ENCODE data around the gene ABHD8. TPM values are rescaled to one million over a fixed set of nuclear protein-coding genes. Genes with fewer than 3 reads are reported as not detected.
A peak's percentile ranks its signal among the peaks of the same experiment; 100 is the strongest.

ABHD8 gene
- total and polyA plus RNA-seq, 2 of the 13 experiments (the other 11 are each of a cell fraction or from before 2014, with no cell fraction given): 6.3 to 7.2 TPM

GRCh38 chr19:17305517-17306284 is 2.5 kb upstream of the ABHD8 start, which contains the start of gene MRPL34 (continued):
- no peak for TF ChIP-seq ZNF710 (CRISPR knock-in tag; IDR thresholded peaks at IDR 0.05; ENCODE audit: borderline replicate concordance)
- TF ChIP-seq ZSCAN21 (CRISPR knock-in tag; IDR thresholded peaks at IDR 0.05; ENCODE audit: borderline replicate concordance): peak; percentile 53; the same call in 1 of the 2 replicates
- TF ChIP-seq ESRRA (CRISPR knock-in tag; IDR thresholded peaks at IDR 0.05; ENCODE audit: low read depth): peak; percentile 94
- TF ChIP-seq SOX5 (CRISPR knock-in tag; IDR thresholded peaks at IDR 0.05; ENCODE audit: borderline replicate concordance): peak; percentile 56; the same call in 1 of the 2 replicates
- TF ChIP-seq ZNF251 (CRISPR knock-in tag; IDR thresholded peaks at IDR 0.05): no peak
- TF ChIP-seq MAFF (IDR thresholded peaks at IDR 0.05; ENCODE audit: low read depth, low read length): 0 out of 2 replicates have a peak, but pooled peaks have one; percentile 11
- TF ChIP-seq AGO2 (optimal IDR thresholded peaks at IDR 0.05; ENCODE audit: low read depth, low read length): peak; percentile 80
- TF ChIP-seq GTF3A (CRISPR knock-in tag; conservative IDR thresholded peaks at IDR 0.05): 0 out of 2 replicates have a peak, but pooled peaks have one; percentile 21
- TF ChIP-seq ZFAT (CRISPR knock-in tag; conservative IDR thresholded peaks at IDR 0.05): 0 out of 2 replicates have a peak, but pooled peaks have one; percentile 28
- no peak for TF ChIP-seq SRSF9 (IDR thresholded peaks at IDR 0.05; ENCODE audit: borderline replicate concordance, insufficient read depth, low read depth, low read length, poor library complexity, severe bottlenecking)
- no peak for TF ChIP-seq GLMP (CRISPR knock-in tag; IDR thresholded peaks at IDR 0.05; ENCODE audit: borderline replicate concordance)
- TF ChIP-seq HMG20A (CRISPR knock-in tag; IDR thresholded peaks at IDR 0.05; ENCODE audit: borderline replicate concordance): no peak
- peak; percentile 25; the same call in 1 of the 2 replicates for TF ChIP-seq ZSCAN31 (CRISPR knock-in tag; IDR thresholded peaks at IDR 0.05; ENCODE audit: low read depth)
- no peak for TF ChIP-seq RFX1 (IDR thresholded peaks at IDR 0.05)
- TF ChIP-seq PAXIP1 (CRISPR knock-in tag; conservative IDR thresholded peaks at IDR 0.05): no peak; the same call in 1 of the 2 replicates
- peak; percentile 88 for TF ChIP-seq POLR2G (IDR thresholded peaks at IDR 0.05; ENCODE audit: low read depth, low read length)
- TF ChIP-seq HDAC1 (CRISPR knock-in tag; IDR thresholded peaks at IDR 0.05): peak; percentile 92
- TF ChIP-seq ZNF512B (CRISPR knock-in tag; IDR thresholded peaks at IDR 0.05; ENCODE audit: borderline replicate concordance): no peak
- TF ChIP-seq ZNF773 (CRISPR knock-in tag; IDR thresholded peaks at IDR 0.05; ENCODE audit: borderline replicate concordance): no peak
